Retinal pigment epithelial cell (primary cell): Measurements from ENCODE around the gene NMT1.

ENCODE experiments used
- DNase-seq: peaks from one replicate; pipeline ENCODE4 v3.0.0-alpha.2; 2010; ENCODE audit warnings: low read depth
- H3K4me3 ChIP-seq: 2 replicates; pipeline ENCODE4 v1.5.1; 2011; ENCODE audit warnings: mild to moderate bottlenecking, low read length, control low read depth, moderate library complexity
- TF ChIP-seq, protein P1 (sequence below): conservative IDR thresholded peaks from 2 replicates; pipeline ENCODE4 v1.5.1; 2011; ENCODE audit warnings: low read depth, low read length, control low read depth, inconsistent platforms

The NMT1 gene

GRCh38 chr17:45036691-45037090 lies 24.4 kb upstream of the NMT1 start:
- TF ChIP-seq, protein P1, sequence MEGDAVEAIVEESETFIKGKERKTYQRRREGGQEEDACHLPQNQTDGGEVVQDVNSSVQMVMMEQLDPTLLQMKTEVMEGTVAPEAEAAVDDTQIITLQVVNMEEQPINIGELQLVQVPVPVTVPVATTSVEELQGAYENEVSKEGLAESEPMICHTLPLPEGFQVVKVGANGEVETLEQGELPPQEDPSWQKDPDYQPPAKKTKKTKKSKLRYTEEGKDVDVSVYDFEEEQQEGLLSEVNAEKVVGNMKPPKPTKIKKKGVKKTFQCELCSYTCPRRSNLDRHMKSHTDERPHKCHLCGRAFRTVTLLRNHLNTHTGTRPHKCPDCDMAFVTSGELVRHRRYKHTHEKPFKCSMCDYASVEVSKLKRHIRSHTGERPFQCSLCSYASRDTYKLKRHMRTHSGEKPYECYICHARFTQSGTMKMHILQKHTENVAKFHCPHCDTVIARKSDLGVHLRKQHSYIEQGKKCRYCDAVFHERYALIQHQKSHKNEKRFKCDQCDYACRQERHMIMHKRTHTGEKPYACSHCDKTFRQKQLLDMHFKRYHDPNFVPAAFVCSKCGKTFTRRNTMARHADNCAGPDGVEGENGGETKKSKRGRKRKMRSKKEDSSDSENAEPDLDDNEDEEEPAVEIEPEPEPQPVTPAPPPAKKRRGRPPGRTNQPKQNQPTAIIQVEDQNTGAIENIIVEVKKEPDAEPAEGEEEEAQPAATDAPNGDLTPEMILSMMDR, result no peak
- DNase-seq, result no peak

DNA sequence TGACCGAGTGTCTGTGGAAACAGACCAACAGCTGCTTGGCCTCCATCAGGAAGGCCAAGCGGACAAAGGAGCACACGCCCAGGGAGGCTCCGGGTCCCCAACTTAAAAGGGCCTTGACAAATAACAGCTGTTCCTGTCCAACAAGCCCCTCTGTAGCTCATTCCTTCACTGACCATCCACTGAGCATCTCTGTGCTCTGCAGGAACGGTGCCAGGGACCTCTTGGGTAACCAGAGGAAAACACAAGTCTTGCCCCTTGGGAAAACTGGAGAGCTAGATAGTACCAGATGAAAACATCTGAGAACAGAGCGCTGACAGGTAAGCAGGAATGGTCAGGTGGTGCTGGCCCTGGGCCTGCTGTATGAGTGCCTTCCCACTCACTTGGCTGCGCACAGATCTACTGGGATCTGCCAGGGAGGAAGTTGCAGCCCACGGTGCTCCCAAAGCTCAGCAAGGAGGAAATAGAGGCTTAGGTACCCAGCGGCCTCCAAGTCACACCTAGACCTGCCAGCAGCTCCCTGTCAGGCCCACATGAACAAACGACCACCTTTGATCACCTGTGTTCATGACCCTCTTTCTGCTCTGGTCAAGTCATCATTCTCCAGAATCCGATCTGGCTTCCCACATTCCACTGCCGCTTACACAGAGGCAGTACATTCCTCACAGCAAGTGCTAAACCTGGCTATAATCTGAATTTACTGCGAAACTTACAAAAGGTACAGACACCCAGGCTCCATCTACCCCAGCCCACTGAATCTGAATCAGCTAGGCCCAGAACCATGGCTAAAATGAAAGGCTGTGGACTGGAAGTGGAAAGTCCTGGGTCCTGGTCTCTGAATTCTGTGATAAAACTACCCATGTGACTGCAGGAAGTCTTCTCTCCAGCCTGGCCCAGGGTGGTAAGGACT lies 22.1 kb upstream of the NMT1 start:
- H3K4me3 ChIP-seq, result no peak overlapping the region
- DNase-seq, result no peak
- TF ChIP-seq, protein P1, result no peak

More at GRCh38 chr17:45036691-45037090, 24.4 kb upstream of the NMT1 start:
- no peak overlapping the region for H3K4me3 ChIP-seq

GRCh38 chr17:45040459-45040858 lies 20.7 kb upstream of the NMT1 start:
- TF ChIP-seq, protein P1, result no peak
- DNase-seq, result no peak
- H3K4me3 ChIP-seq, result no peak overlapping the region

DNA sequence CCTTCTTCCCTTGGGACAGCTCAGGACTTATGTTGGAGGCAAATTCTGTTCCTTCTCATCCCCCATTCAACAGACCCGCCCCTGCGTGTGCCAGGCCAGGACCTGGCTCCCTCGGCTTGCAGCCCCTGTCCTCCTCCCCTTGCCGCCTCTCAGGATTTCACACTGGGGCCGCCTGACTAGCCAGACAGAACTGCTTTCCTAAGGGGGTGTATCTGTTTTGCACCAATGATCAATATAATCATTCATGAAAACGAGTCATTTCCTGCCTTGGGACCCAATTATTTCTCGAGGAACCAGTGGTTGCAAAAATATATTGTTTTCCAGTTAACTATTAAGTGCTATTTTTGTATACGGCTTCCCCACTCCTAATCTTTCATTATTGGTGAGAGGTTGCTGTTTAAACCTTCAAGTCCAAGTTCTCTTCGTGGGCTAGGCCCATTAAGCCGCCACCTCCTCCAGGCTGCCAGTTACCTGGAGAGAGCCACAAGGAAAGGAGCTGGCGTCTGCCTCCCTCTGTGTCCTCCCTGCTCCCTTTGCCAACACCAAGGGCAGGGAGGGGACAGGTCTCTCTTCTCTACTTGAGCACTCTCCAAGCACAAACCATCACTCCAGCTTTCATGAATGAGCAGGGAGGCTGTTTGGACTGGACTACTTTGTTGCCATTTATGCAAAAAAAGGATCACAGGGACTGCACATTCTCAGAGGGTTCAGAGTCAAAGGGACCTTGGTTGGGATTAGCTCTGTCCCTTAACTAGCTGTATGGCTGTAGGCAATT lies 18.6 kb upstream of the NMT1 start:
- TF ChIP-seq, protein P1, result no peak
- H3K4me3 ChIP-seq, result no peak overlapping the region
- DNase-seq, result no peak

DNA sequence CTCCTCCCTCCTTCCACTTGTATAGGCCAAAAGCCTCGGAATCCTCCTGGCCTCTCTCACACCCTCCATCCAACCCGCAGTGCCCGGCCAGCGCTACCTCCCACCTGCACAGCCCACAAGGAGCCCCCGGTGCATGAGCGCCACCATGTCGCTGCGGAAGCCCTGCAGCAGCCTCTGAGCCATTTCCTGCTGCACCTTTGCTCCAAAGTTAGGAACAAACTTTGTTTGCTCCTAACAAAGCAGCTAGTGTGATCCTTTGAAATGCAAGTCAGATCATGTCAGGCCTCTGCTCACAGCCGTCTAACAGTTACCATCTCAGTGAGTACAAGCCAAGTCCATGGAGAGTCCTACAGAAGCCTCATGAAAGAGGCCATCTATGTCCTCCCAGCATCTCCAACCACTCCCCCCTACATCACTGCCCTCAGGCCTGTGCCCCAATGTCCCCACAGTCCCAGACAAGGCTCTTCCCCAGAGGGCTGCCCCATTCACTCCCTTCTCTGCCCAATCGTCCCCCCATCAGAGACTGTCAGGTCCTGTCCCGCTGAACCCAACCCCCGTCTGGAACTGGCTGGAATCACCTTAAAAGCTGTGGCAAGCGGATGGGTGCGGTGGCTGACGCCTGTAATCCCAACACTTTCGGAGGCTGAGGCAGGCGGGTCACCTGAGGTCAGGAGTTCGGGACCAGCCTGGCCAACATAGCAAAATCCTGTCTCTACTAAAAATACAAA lies 17.1 kb upstream of the NMT1 start:
- DNase-seq, result no peak
- TF ChIP-seq, protein P1, result peak; percentile 20
- H3K4me3 ChIP-seq, result no peak overlapping the region

DNA sequence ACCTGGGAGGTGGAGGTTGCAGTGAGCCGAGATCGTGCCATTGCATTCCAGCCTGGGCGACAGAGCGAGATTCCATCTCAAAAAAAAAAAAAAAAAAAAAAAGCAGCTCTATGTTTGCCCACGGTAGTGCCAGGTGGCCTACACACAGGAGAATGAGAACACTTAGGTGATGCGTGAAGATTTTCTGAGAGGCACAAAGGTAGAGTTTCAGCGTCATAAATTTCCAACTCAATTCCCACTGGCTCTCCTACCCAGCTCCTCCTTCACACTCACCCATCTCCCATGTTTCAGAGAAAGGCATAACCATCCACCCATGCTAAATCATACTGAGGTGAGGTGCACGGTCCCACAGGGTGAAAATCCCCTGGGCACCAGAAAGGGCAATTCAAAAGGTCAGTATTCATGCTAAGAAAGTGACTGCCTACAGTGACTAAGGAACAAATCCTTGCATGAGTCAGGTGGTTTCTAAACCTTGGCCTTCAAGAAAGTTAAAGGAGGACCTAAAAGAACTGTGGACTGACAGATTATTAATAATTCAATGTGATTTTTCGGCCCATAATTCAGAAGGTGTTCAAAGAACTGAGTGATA lies 14.5 kb upstream of the NMT1 start:
- no peak for DNase-seq
- TF ChIP-seq, protein P1, result no peak

More for the DNA sequence above, 14.5 kb upstream of the NMT1 start:
- no peak overlapping the region for H3K4me3 ChIP-seq
